Mesendoderm (in vitro differentiated cells): ENCODE results near the gene NGEF.

ENCODE experiments used
- DNase-seq: peaks from one replicate; pipeline ENCODE4 v3.0.0; 2013
- H2AK5ac ChIP-seq: 2 replicates; pipeline ENCODE4 v1.6.1; 2013; ENCODE audit warnings: low read length, inconsistent platforms
- H2BK120ac ChIP-seq: 2 replicates; pipeline ENCODE4 v1.6.1; 2013; ENCODE audit warnings: low read depth, mild to moderate bottlenecking, low read length, moderate library complexity, mixed read lengths
- H2BK15ac ChIP-seq: replicated peaks from 2 replicates; pipeline ENCODE4 v1.6.1; 2013; ENCODE audit warnings: low read depth, mild to moderate bottlenecking, moderate library complexity
- H2BK5ac ChIP-seq: 2 replicates; pipeline ENCODE4 v1.6.1; 2013; ENCODE audit warnings: low read length, inconsistent platforms
- H3K18ac ChIP-seq: 2 replicates; pipeline ENCODE4 v1.6.1; 2013; ENCODE audit warnings: mild to moderate bottlenecking, low read length, mixed read lengths
- H3K23ac ChIP-seq: one replicate; pipeline ENCODE4 v1.6.1; 2013; ENCODE audit warnings: low read length
- H3K27ac ChIP-seq: 2 replicates; pipeline ENCODE4 v1.5.1; 2013; ENCODE audit warnings: low read depth, mild to moderate bottlenecking, inconsistent platforms, low read length, moderate library complexity
- H3K27me3 ChIP-seq: 2 replicates; pipeline ENCODE4 v1.6.1; 2013; ENCODE audit warnings: low read length, control low read depth, mild to moderate bottlenecking, inconsistent platforms; ENCODE audit not compliant: insufficient read depth, poor library complexity
- H3K36me3 ChIP-seq: 2 replicates; pipeline ENCODE4 v1.6.1; 2013; ENCODE audit warnings: low read length, inconsistent platforms; ENCODE audit not compliant: control insufficient read depth, insufficient read depth
- H3K4ac ChIP-seq: one replicate; pipeline ENCODE4 v1.6.1; 2013; ENCODE audit warnings: low read depth, mild to moderate bottlenecking, low read length, moderate library complexity
- H3K4me1 ChIP-seq: 2 replicates; pipeline ENCODE4 v1.6.1; 2013; ENCODE audit warnings: low read depth, low read length, inconsistent platforms; ENCODE audit not compliant: control insufficient read depth
- H3K4me2 ChIP-seq: 2 replicates; pipeline ENCODE4 v1.6.1; 2013; ENCODE audit warnings: low read length
- H3K4me3 ChIP-seq: 2 replicates; pipeline ENCODE4 v1.5.1; 2013; ENCODE audit warnings: mild to moderate bottlenecking, low read length
- H3K56ac ChIP-seq: one replicate; pipeline ENCODE4 v1.6.1; 2013; ENCODE audit warnings: low read length
- H3K79me1 ChIP-seq: 2 replicates; pipeline ENCODE4 v1.6.1; 2013; ENCODE audit warnings: low read length, inconsistent platforms
- H3K79me2 ChIP-seq: 2 replicates; pipeline ENCODE4 v1.6.1; 2013; ENCODE audit warnings: mild to moderate bottlenecking, low read length; ENCODE audit not compliant: control insufficient read depth, insufficient read depth
- H3K9ac ChIP-seq: 2 replicates; pipeline ENCODE4 v1.6.1; 2013; ENCODE audit warnings: low read length, inconsistent platforms
- H4K5ac ChIP-seq: one replicate; pipeline ENCODE4 v1.6.1; 2013; ENCODE audit warnings: low read length
- H4K8ac ChIP-seq: one replicate; pipeline ENCODE4 v1.6.1; 2013; ENCODE audit warnings: low read depth, mild to moderate bottlenecking, control low read depth, low read length, moderate library complexity
- WGBS: extraction: QIAGEN DNeasy Blood & Tissue Kit; methylation state at CpG from one replicate; pipeline ENCODE4 v1.1.7; 2013; ENCODE audit warnings: low lambda C conversion rate, missing lambda C conversion rate; ENCODE audit not compliant: insufficient coverage; ENCODE audit errors: extremely low coverage; 5-methylcytosine and 5-hydroxymethylcytosine counted together

NGEF gene

GRCh38 chr2:233059797-233060500 is 46.9 kb upstream of the NGEF start, which contains the start of gene INPP5D:
Gene INPP5D (plus strand): TSS chr2:233060342. CDS start chr2:233060479, 137 bp downstream.
- no peak within 1 kb of the TSS for H3K18ac ChIP-seq
- DNase-seq, result no peak
- H3K27ac ChIP-seq, result no peak within 1 kb of the TSS
- no peaks in the 10 kb centered on the region for H3K36me3 ChIP-seq
- no peaks in the 10 kb centered on the region for H3K79me2 ChIP-seq
- no peaks in the 10 kb centered on the region for H3K4me1 ChIP-seq
- H3K4me3 ChIP-seq, result no peak within 1 kb of the TSS
- H2BK5ac ChIP-seq, result no peak within 1 kb of the TSS
- no peak within 1 kb of the TSS for H3K9ac ChIP-seq
- no peak within 1 kb of the TSS for H4K5ac ChIP-seq
- H3K27me3 ChIP-seq, result no peaks in the 10 kb centered on the region
- no peak within 1 kb of the TSS for H3K23ac ChIP-seq
- no peak within 1 kb of the TSS for H3K56ac ChIP-seq
- no peak within 1 kb of the TSS for H2BK15ac ChIP-seq
- no peak within 1 kb of the TSS for H3K4ac ChIP-seq
- H3K79me1 ChIP-seq, result no peaks in the 10 kb centered on the region
- no peak within 1 kb of the TSS for H4K8ac ChIP-seq
- WGBS, result no CpG with 5 or more reads among the region's 26 CpGs
- no peak within 1 kb of the TSS for H3K4me2 ChIP-seq
- H2BK120ac ChIP-seq, result no peak within 1 kb of the TSS
- no peak within 1 kb of the TSS for H2AK5ac ChIP-seq

DNA sequence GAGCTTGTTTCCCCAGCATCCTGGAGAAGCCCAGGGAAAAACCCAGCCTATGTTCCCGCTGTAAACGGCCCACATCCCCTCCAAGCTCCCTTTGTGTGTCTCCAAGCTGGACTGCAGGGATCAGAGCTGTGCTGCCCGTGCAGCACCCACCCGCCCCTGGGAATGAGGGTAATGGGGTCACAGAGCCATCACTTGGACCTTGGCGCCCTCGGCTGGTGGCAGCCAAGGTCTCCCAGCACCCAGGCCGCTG is 46.4 kb upstream of the NGEF start:
- Histone ChIP-seq H3K4me1 (no peaks in the 10 kb centered on the region), H3K79me1 (no peaks in the 10 kb centered on the region), H3K4ac (no peak overlapping the region), H3K79me2 (no peaks in the 10 kb centered on the region), H2AK5ac (no peak overlapping the region), H4K5ac (no peak overlapping the region), H3K27ac (no peak overlapping the region), H3K36me3 (no peaks in the 10 kb centered on the region), H3K27me3 (no peaks in the 10 kb centered on the region), H3K18ac (no peak overlapping the region), H3K4me3 (no peak overlapping the region), H3K23ac (no peak overlapping the region), H3K4me2 (no peak overlapping the region), H2BK120ac (no peak overlapping the region), H3K9ac (no peak overlapping the region), H3K56ac (no peak overlapping the region), H2BK5ac (no peak overlapping the region), H4K8ac (no peak overlapping the region), H2BK15ac (no peak overlapping the region)
- WGBS, result no CpG with 5 or more reads among the region's 7 CpGs
- no peak for DNase-seq

GRCh38 chr2:233058717-233059546 is 45.9 kb upstream of the NGEF start:
- no peak overlapping the region for H2BK120ac ChIP-seq
- no peak overlapping the region for H4K8ac ChIP-seq
- no peak overlapping the region for H3K18ac ChIP-seq
- H3K79me2 ChIP-seq, result no peaks in the 10 kb centered on the region
- no peaks in the 10 kb centered on the region for H3K36me3 ChIP-seq
- no peak overlapping the region for H4K5ac ChIP-seq
- no peak overlapping the region for H2BK5ac ChIP-seq
- H3K23ac ChIP-seq, result no peak overlapping the region
- no peak overlapping the region for H3K9ac ChIP-seq
- H3K4me3 ChIP-seq, result no peak overlapping the region
- no peak overlapping the region for H3K27ac ChIP-seq
- H3K79me1 ChIP-seq, result no peaks in the 10 kb centered on the region
- no peak overlapping the region for H3K56ac ChIP-seq
- H2BK15ac ChIP-seq, result no peak overlapping the region
- no peak overlapping the region for H3K4me2 ChIP-seq
- H3K27me3 ChIP-seq, result no peaks in the 10 kb centered on the region
- no peak overlapping the region for H3K4ac ChIP-seq
- no peak overlapping the region for H2AK5ac ChIP-seq
- no peak for DNase-seq
- no CpG with 5 or more reads among the region's 24 CpGs for WGBS
- H3K4me1 ChIP-seq, result no peaks in the 10 kb centered on the region

- H4K8ac ChIP-seq, result no peak overlapping the region
- no peak for DNase-seq
- H4K5ac ChIP-seq, result no peak overlapping the region
- whole genome bisulfite sequencing, result no CpG with 5 or more reads among the region's 6 CpGs
- no peak overlapping the region for H3K4me2 ChIP-seq
- H3K36me3 ChIP-seq, result no peaks in the 10 kb centered on the region
- no peak overlapping the region for H3K9ac ChIP-seq
- no peak overlapping the region for H2BK15ac ChIP-seq
- H3K4me3 ChIP-seq, result no peak overlapping the region
- H2BK120ac ChIP-seq, result no peak overlapping the region
- H3K4me1 ChIP-seq, result no peaks in the 10 kb centered on the region
- H3K18ac ChIP-seq, result no peak overlapping the region
- no peaks in the 10 kb centered on the region for H3K79me2 ChIP-seq
- H3K27ac ChIP-seq, result no peak overlapping the region
- no peak overlapping the region for H3K56ac ChIP-seq
- H2AK5ac ChIP-seq, result no peak overlapping the region
- H3K79me1 ChIP-seq, result no peaks in the 10 kb centered on the region
- no peak overlapping the region for H2BK5ac ChIP-seq
- H3K23ac ChIP-seq, result no peak overlapping the region
- H3K4ac ChIP-seq, result no peak overlapping the region
- no peaks in the 10 kb centered on the region for H3K27me3 ChIP-seq
These were observed 44.0 kb upstream of the NGEF start for GRCh38 chr2:233056961-233057605.

- no peaks in the 10 kb centered on the region for H3K4me1 ChIP-seq
- no peak overlapping the region for H3K4ac ChIP-seq
- H3K4me3 ChIP-seq, result no peak overlapping the region
- H2BK120ac ChIP-seq, result no peak overlapping the region
- no peak overlapping the region for H3K23ac ChIP-seq
- DNase-seq, result no peak
- no peak overlapping the region for H2BK5ac ChIP-seq
- H3K56ac ChIP-seq, result no peak overlapping the region
- H3K79me2 ChIP-seq, result no peaks in the 10 kb centered on the region
- no CpG with 5 or more reads among the region's 2 CpGs for WGBS
- H3K27ac ChIP-seq, result no peak overlapping the region
- no peak overlapping the region for H2BK15ac ChIP-seq
- H3K36me3 ChIP-seq, result no peaks in the 10 kb centered on the region
- H2AK5ac ChIP-seq, result no peak overlapping the region
- H3K18ac ChIP-seq, result no peak overlapping the region
- no peak overlapping the region for H3K4me2 ChIP-seq
- H3K79me1 ChIP-seq, result no peaks in the 10 kb centered on the region
- H3K9ac ChIP-seq, result no peak overlapping the region
- no peak overlapping the region for H4K8ac ChIP-seq
- no peaks in the 10 kb centered on the region for H3K27me3 ChIP-seq
- no peak overlapping the region for H4K5ac ChIP-seq
These were observed 42.3 kb upstream of the NGEF start for GRCh38 chr2:233055362-233055761.
